GM19455 (cell line): ENCODE results near the gene NEBL.

Experiments used
- ATAC-seq: cut with Tn5 transposase; IDR thresholded peaks from one replicate; pipeline ENCODE4 v1.9.1; 2021; ENCODE audit not compliant: unreplicated experiment

Gene NEBL

GRCh38 chr10:20795391-20795790, 101.7 kb downstream of the NEBL start:
- no peak for ATAC-seq

- ATAC-seq: no peak
Observed at GRCh38 chr10:20785174-20785573, 111.9 kb downstream of the NEBL start.

GRCh38 chr10:20778008-20778757, 118.9 kb downstream of the NEBL start:
- ATAC-seq: no peak

GRCh38 chr10:20776384-20777118, 120.6 kb downstream of the NEBL start:
- ATAC-seq: no peak

- ATAC-seq: no peak
Observed at GRCh38 chr10:20771051-20771450, 126.1 kb downstream of the NEBL start.

GRCh38 chr10:20769481-20769880, 127.6 kb downstream of the NEBL start:
- no peak for ATAC-seq

- ATAC-seq: no peak
Observed at GRCh38 chr10:20768843-20769242, 128.3 kb downstream of the NEBL start.

- ATAC-seq: no peak
Observed at GRCh38 chr10:20767028-20767427, 130.1 kb downstream of the NEBL start.

GRCh38 chr10:20765066-20765465, 132.0 kb downstream of the NEBL start:
- no peak for ATAC-seq

- no peak for ATAC-seq
Observed at GRCh38 chr10:20760460-20760859, 136.7 kb downstream of the NEBL start.

GRCh38 chr10:20748551-20748950, 148.6 kb downstream of the NEBL start:
- ATAC-seq: no peak

GRCh38 chr10:20747782-20748181, 149.3 kb downstream of the NEBL start:
- no peak for ATAC-seq

GRCh38 chr10:20746856-20747255, 150.3 kb downstream of the NEBL start:
- no peak for ATAC-seq

- ATAC-seq: no peak
Observed at GRCh38 chr10:20745556-20746375, 151.3 kb downstream of the NEBL start.

GRCh38 chr10:20744821-20745220, 152.3 kb downstream of the NEBL start:
- no peak for ATAC-seq

GRCh38 chr10:20743942-20744341, 153.2 kb downstream of the NEBL start:
- ATAC-seq: no peak

GRCh38 chr10:20742737-20743541, 154.2 kb downstream of the NEBL start:
- ATAC-seq: no peak

GRCh38 chr10:20740120-20740519, 157.0 kb downstream of the NEBL start:
- ATAC-seq: no peak

- no peak for ATAC-seq
Observed at GRCh38 chr10:20737107-20737506, 160.0 kb downstream of the NEBL start.
